ENCODE measurements around the gene GNG2. TPM values are rescaled to one million over a fixed set of nuclear protein-coding genes. Genes with fewer than 3 reads are reported as not detected.

GNG2 gene
- total and polyA plus RNA-seq, 3 experiments from 2014 or later, result 106 to 218 (median 112) TPM

DNA sequence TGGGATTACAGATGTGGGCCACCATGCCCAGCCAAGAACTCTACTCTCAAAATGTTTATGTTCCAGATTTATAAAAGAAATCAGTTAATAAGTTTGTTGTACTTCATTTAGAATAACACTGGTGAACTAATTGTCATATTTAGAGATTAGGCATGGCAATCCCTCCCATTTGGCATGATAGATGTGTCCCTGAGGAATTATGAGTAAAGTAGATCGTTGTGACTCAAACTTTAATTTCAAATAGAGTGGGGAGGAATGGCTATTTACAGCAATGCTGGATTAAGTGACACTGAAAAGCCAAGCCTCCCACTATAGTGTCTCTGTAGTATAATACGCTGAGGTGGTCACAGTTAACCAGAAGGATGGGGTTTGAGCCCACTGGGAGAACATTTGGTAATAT, 89.6 kb downstream of the GNG2 start:
- no peak overlapping the region for H3K27ac ChIP-seq (ENCODE audit: low read depth, low read length)
- H3K4me1 Mint-ChIP-seq, result peaks cover 43 to 77% (median 77%) of the 10 kb centered on the region in 3 donors
- no peak overlapping the region for H3K4me3 ChIP-seq (ENCODE audit: low read length)
- CTCF ChIA-PET, result no interaction called here
- POLR2A ChIA-PET, result no interaction called here
- H3K36me3 ChIP-seq (ENCODE audit: insufficient read depth, low read length), result peaks cover 42% of the 10 kb centered on the region
- H3K27me3 ChIP-seq (ENCODE audit: insufficient read depth, low read length, poor library complexity, severe bottlenecking), result no peaks in the 10 kb centered on the region
- peaks cover 25 to 79% (median 36%) of the 10 kb centered on the region in 3 donors for H3K36me3 Mint-ChIP-seq
- no peaks in the 10 kb centered on the region for H3K27me3 Mint-ChIP-seq
- no peaks in the 10 kb centered on the region for H3K9me3 ChIP-seq (ENCODE audit: low read length)
- H3K27ac Mint-ChIP-seq, result peak overlapping the region in 6 of 8 donors; percentile 25 to 66 (median 50)
- no peaks in the 10 kb centered on the region for H3K4me1 ChIP-seq (ENCODE audit: insufficient read depth, low read length)
- H3K9me3 Mint-ChIP-seq, result no peaks in the 10 kb centered on the region
- DNase-seq, result no peak
- H3K4me3 Mint-ChIP-seq, result no peak overlapping the region

DNA sequence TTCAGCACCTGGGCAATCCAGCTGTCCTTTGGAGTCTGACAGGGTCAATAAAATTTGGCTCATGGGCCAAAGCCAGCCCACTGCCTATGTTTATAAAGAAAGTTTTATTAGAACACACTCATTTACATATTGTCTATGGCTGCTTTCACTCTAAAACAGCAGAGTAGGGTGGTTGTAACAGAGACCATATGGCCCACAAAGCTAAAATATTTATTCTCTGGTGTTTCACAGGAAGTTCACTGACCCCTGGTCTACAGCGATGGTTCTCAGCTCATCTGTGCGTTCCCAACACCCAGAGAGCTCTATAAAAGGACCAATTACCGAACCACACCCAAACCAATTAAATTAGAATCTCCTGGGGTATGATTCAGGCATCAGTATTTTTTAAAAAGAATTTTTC, 91.2 kb downstream of the GNG2 start:
- Histone ChIP-seq H3K36me3 (ENCODE audit: insufficient read depth, low read length) (peaks cover 48% of the 10 kb centered on the region), H3K4me1 (ENCODE audit: insufficient read depth, low read length) (no peaks in the 10 kb centered on the region), H3K27me3 (ENCODE audit: insufficient read depth, low read length, poor library complexity, severe bottlenecking) (no peaks in the 10 kb centered on the region), H3K27ac (ENCODE audit: low read depth, low read length) (no peak overlapping the region), H3K9me3 (ENCODE audit: low read length) (no peaks in the 10 kb centered on the region), H3K4me3 (ENCODE audit: low read length) (no peak overlapping the region)
- no peak overlapping the region for H3K4me3 Mint-ChIP-seq
- CTCF ChIA-PET, result no interaction called here
- H3K4me1 Mint-ChIP-seq, result peaks cover 33 to 68% (median 62%) of the 10 kb centered on the region in 3 donors
- H3K27ac Mint-ChIP-seq, result peak overlapping the region in 5 of 8 donors; percentile 11 to 76 (median 52)
- no peaks in the 10 kb centered on the region for H3K9me3 Mint-ChIP-seq
- POLR2A ChIA-PET, result no interaction called here
- no peak for DNase-seq
- H3K27me3 Mint-ChIP-seq, result no peaks in the 10 kb centered on the region
- peaks cover 18 to 79% (median 33%) of the 10 kb centered on the region in 3 donors for H3K36me3 Mint-ChIP-seq

DNA sequence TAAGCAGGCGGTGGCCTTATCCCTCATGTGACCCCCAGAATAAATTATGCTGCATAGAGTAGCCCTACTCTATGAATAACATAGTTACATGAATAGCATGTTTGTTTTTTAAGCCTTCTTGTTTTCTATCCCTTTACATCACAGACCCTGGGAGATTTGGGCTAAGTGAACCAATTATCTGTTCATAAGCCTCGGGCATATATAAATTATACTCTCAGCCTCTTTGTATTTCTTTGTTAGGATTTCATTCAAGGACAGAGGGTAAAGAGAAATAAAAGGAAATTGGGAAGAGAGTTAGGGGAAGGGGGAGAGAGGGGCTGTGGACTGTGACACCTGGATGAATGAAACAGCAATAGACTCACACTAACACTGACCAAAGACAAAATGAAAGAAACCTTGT, 93.6 kb downstream of the GNG2 start:
- Mint-ChIP-seq H3K27me3 (no peaks in the 10 kb centered on the region), H3K36me3 (peaks cover 40 to 95% (median 49%) of the 10 kb centered on the region in 3 donors), H3K9me3 (peaks cover 0 to 10% (median 7%) of the 10 kb centered on the region in 5 donors), H3K4me1 (peaks cover 41 to 65% (median 61%) of the 10 kb centered on the region in 3 donors), H3K27ac (peak overlapping the region; percentile 1 to 89 (median 28)), H3K4me3 (no peak overlapping the region)
- H3K4me3 ChIP-seq (ENCODE audit: low read length), result no peak overlapping the region
- peaks cover 56% of the 10 kb centered on the region for H3K36me3 ChIP-seq (ENCODE audit: insufficient read depth, low read length)
- H3K4me1 ChIP-seq (ENCODE audit: insufficient read depth, low read length), result no peaks in the 10 kb centered on the region
- DNase-seq, result no peak
- peaks cover under 1% of the 10 kb centered on the region for H3K9me3 ChIP-seq (ENCODE audit: low read length)
- H3K27ac ChIP-seq (ENCODE audit: low read depth, low read length), result no peak overlapping the region
- ChIA-PET POLR2A (no interaction called here), CTCF (no interaction called here)
- no peaks in the 10 kb centered on the region for H3K27me3 ChIP-seq (ENCODE audit: insufficient read depth, low read length, poor library complexity, severe bottlenecking)

DNA sequence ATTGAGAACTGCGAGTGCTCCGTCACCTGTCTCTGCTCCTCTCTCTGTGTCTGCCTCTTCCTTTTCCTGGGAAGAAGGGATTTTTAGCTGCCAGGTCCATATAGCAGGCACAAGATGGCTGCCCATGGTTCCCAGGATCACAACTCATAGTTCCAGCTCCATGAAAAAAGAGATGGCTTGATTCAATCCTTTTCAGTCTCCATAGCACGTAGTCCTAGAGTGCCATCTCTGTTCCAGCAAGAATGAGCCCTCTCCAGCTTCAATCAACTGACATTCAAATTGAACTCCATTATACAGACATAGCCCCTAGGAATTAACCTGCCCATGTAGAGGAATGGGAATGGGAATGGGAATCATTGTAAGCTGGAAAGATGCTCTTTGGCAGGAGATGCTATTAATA, 94.2 kb downstream of the GNG2 start:
- Mint-ChIP-seq H3K4me3 (no peak overlapping the region), H3K36me3 (peaks cover 46 to 97% (median 55%) of the 10 kb centered on the region in 3 donors), H3K27ac (peak overlapping the region in 6 of 8 donors; percentile 29 to 84 (median 54)), H3K4me1 (peaks cover 44 to 68% (median 63%) of the 10 kb centered on the region in 3 donors), H3K9me3 (peaks cover 2 to 14% (median 13%) of the 10 kb centered on the region in 5 donors), H3K27me3 (no peaks in the 10 kb centered on the region)
- no peak for DNase-seq
- no peaks in the 10 kb centered on the region for H3K27me3 ChIP-seq (ENCODE audit: insufficient read depth, low read length, poor library complexity, severe bottlenecking)
- ChIA-PET CTCF (interaction anchor here (0.8 to 1.1 kb wide), 2 partner anchors 25 to 125 kb away, joined by 3 to 4 read pairs; no protein-coding TSS in a partner anchor), POLR2A (no interaction called here)
- peaks cover 6% of the 10 kb centered on the region for H3K9me3 ChIP-seq (ENCODE audit: low read length)
- no peak overlapping the region for H3K27ac ChIP-seq (ENCODE audit: low read depth, low read length)
- peaks cover 56% of the 10 kb centered on the region for H3K36me3 ChIP-seq (ENCODE audit: insufficient read depth, low read length)
- no peaks in the 10 kb centered on the region for H3K4me1 ChIP-seq (ENCODE audit: insufficient read depth, low read length)
- H3K4me3 ChIP-seq (ENCODE audit: low read length), result no peak overlapping the region

DNA sequence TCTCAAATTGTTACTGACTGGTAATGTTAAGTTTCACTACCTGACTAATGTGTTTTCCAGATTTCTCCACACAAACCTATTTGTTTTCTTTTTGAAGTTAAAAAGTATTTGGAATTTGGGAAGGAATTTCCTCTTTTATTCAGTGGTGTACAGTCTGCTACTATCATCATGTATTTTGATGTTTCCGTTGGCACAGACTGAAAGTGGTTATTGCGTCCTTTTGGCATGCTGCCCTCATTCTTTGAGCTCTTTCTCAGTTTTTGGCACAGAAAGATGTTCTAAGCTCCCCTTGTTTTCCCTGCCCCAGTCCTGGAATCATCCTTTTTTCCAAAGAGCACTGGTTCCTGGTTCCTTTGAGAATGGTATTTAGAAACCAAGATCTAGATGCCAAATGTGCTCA, 97.5 kb downstream of the GNG2 start:
- no peak for DNase-seq
- H3K27ac Mint-ChIP-seq, result peak overlapping the region in 2 of 8 donors; percentile 12 to 35
- ChIA-PET POLR2A (no interaction called here), CTCF (interaction anchor here (1.0 kb wide), 1 partner anchor 21 kb away, joined by 3 read pairs; no protein-coding TSS in a partner anchor)
- Histone ChIP-seq H3K36me3 (ENCODE audit: insufficient read depth, low read length) (peaks cover 30% of the 10 kb centered on the region), H3K4me1 (ENCODE audit: insufficient read depth, low read length) (peaks cover 19% of the 10 kb centered on the region), H3K27ac (ENCODE audit: low read depth, low read length) (no peak overlapping the region), H3K9me3 (ENCODE audit: low read length) (peaks cover 8% of the 10 kb centered on the region), H3K4me3 (ENCODE audit: low read length) (no peak overlapping the region), H3K27me3 (ENCODE audit: insufficient read depth, low read length, poor library complexity, severe bottlenecking) (no peaks in the 10 kb centered on the region)
- peaks cover 40 to 91% (median 56%) of the 10 kb centered on the region in 3 donors for H3K36me3 Mint-ChIP-seq
- H3K27me3 Mint-ChIP-seq, result no peaks in the 10 kb centered on the region
- H3K4me1 Mint-ChIP-seq, result peaks cover 61 to 76% (median 74%) of the 10 kb centered on the region in 3 donors
- H3K9me3 Mint-ChIP-seq, result peaks cover 4 to 22% (median 19%) of the 10 kb centered on the region in 5 donors
- H3K4me3 Mint-ChIP-seq, result no peak overlapping the region

DNA sequence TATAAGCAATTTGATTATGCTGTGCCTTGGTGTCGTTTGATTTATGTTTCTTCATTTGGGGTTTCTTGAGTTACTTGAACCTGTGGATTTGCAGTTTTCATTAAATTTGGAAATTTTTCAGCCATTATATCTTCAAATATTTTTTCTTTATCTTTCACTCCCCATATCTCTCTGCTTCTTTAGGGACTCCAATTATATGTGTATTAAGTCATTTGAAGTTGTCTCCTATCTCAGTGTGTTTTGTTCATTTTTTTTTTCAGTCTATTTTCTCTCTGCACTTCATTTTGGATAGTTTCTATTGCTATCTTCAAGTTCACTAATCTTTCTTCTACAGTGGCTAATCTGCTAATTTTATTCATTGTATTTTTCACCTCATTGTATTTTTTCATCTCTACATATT, 99.5 kb downstream of the GNG2 start:
- CTCF ChIA-PET, result no interaction called here
- Mint-ChIP-seq H3K4me1 (peaks cover 57 to 70% (median 64%) of the 10 kb centered on the region in 3 donors), H3K27ac (peak overlapping the region in 4 of 8 donors; percentile 48 to 84 (median 71)), H3K36me3 (peaks cover 46 to 87% (median 52%) of the 10 kb centered on the region in 3 donors), H3K9me3 (peaks cover 4 to 22% (median 19%) of the 10 kb centered on the region in 5 donors), H3K27me3 (no peaks in the 10 kb centered on the region), H3K4me3 (peak overlapping the region in 1 of 7 donors; percentile 12)
- POLR2A ChIA-PET, result no interaction called here
- Histone ChIP-seq H3K4me1 (ENCODE audit: insufficient read depth, low read length) (peaks cover 29% of the 10 kb centered on the region), H3K36me3 (ENCODE audit: insufficient read depth, low read length) (peaks cover 24% of the 10 kb centered on the region), H3K27me3 (ENCODE audit: insufficient read depth, low read length, poor library complexity, severe bottlenecking) (no peaks in the 10 kb centered on the region), H3K9me3 (ENCODE audit: low read length) (peaks cover 8% of the 10 kb centered on the region), H3K27ac (ENCODE audit: low read depth, low read length) (no peak overlapping the region), H3K4me3 (ENCODE audit: low read length) (no peak overlapping the region)
- no peak for DNase-seq

DNA sequence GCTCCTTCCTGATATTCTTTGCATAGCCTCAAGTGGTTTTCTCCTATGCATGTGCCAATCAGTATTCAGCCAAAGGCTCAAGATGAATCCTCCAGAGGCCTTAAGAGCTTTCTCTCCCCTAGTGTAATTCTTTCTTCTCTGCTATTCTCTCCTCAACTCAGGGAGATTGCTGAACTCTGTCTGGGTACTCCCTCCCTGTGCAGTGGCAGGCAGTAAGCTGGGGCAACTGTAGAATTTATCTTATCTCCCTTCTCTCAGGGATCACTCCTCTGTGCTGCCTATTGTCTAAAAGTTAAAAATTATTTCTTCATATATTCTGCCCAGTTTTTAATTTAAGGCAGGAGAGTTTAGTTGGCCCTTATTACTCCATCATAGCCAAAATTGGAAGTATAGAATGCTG, 100.5 kb downstream of the GNG2 start:
- ChIA-PET CTCF (no interaction called here), POLR2A (no interaction called here)
- no peak overlapping the region for H3K27ac ChIP-seq (ENCODE audit: low read depth, low read length)
- peak overlapping the region in 6 of 8 donors; percentile 7 to 88 (median 60) for H3K27ac Mint-ChIP-seq
- no peaks in the 10 kb centered on the region for H3K27me3 ChIP-seq (ENCODE audit: insufficient read depth, low read length, poor library complexity, severe bottlenecking)
- H3K9me3 Mint-ChIP-seq, result peaks cover 4 to 22% (median 19%) of the 10 kb centered on the region in 5 donors
- H3K9me3 ChIP-seq (ENCODE audit: low read length), result peaks cover 8% of the 10 kb centered on the region
- H3K4me3 ChIP-seq (ENCODE audit: low read length), result no peak overlapping the region
- peaks cover 48 to 87% (median 48%) of the 10 kb centered on the region in 3 donors for H3K36me3 Mint-ChIP-seq
- H3K4me1 ChIP-seq (ENCODE audit: insufficient read depth, low read length), result peaks cover 29% of the 10 kb centered on the region
- no peak for DNase-seq
- H3K36me3 ChIP-seq (ENCODE audit: insufficient read depth, low read length), result peaks cover 18% of the 10 kb centered on the region
- H3K4me3 Mint-ChIP-seq, result no peak overlapping the region
- peaks cover 60 to 70% (median 64%) of the 10 kb centered on the region in 3 donors for H3K4me1 Mint-ChIP-seq
- no peaks in the 10 kb centered on the region for H3K27me3 Mint-ChIP-seq

DNA sequence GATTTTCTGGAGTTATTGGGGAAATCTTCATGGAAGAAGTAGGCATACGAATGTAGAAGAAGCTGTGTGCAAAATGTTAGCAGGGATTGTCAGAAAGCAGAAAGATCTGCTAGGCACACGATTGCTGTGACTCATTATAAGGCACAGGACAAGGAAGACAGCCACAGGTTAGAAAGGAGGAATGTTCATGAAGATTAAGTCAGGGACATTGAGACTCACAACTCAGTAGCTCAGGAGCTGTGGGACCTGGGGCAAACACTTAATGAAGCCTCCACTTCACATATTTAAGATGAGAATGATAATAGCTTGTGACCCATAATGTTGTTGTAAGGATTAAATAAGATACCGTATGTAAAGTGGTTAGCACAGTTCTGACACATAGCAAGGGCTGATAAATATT, 102.3 kb downstream of the GNG2 start:
- no peak overlapping the region for H3K27ac ChIP-seq (ENCODE audit: low read depth, low read length)
- H3K27me3 ChIP-seq (ENCODE audit: insufficient read depth, low read length, poor library complexity, severe bottlenecking), result no peaks in the 10 kb centered on the region
- peaks cover 18% of the 10 kb centered on the region for H3K36me3 ChIP-seq (ENCODE audit: insufficient read depth, low read length)
- no peak for DNase-seq
- ChIA-PET CTCF (interaction anchor here (1.5 kb wide), 1 partner anchor 18 kb away, joined by 3 read pairs; no protein-coding TSS in a partner anchor), POLR2A (no interaction called here)
- H3K27ac Mint-ChIP-seq, result peak overlapping the region; percentile 5 to 96 (median 70)
- no peak overlapping the region for H3K4me3 ChIP-seq (ENCODE audit: low read length)
- H3K4me1 Mint-ChIP-seq, result peaks cover 52 to 58% (median 56%) of the 10 kb centered on the region in 3 donors
- no peak overlapping the region for H3K4me3 Mint-ChIP-seq
- no peaks in the 10 kb centered on the region for H3K27me3 Mint-ChIP-seq
- H3K4me1 ChIP-seq (ENCODE audit: insufficient read depth, low read length), result peaks cover 29% of the 10 kb centered on the region
- H3K9me3 ChIP-seq (ENCODE audit: low read length), result peaks cover 8% of the 10 kb centered on the region
- peaks cover 35 to 85% (median 39%) of the 10 kb centered on the region in 3 donors for H3K36me3 Mint-ChIP-seq
- peaks cover 4 to 22% (median 19%) of the 10 kb centered on the region in 5 donors for H3K9me3 Mint-ChIP-seq
